Stimulated activated CD8-positive, alpha-beta memory T cell treated with anti-CD3 and anti-CD28 coated beads, Interleukin-7, amount 100 ng/mL, for 4 hours (primary cell): ENCODE data around the gene PARD3.

Source experiments
- DNase-seq, 2 donors: peaks; one replicate each; pipeline ENCODE4 v3.0.0-alpha.2; 2020; ENCODE audit warnings: low read depth in 2 of 2

PARD3 gene

GRCh38 chr10:34690383-34691049 is 124.6 kb downstream of the PARD3 start:
- DNase-seq: no peak

- no peak for DNase-seq
Measured at GRCh38 chr10:34689053-34689452, 126.0 kb downstream of the PARD3 start.

GRCh38 chr10:34687434-34688210 is 127.5 kb downstream of the PARD3 start:
- no peak for DNase-seq

- DNase-seq: no peak
Measured at GRCh38 chr10:34682580-34682979, 132.5 kb downstream of the PARD3 start.

DNA sequence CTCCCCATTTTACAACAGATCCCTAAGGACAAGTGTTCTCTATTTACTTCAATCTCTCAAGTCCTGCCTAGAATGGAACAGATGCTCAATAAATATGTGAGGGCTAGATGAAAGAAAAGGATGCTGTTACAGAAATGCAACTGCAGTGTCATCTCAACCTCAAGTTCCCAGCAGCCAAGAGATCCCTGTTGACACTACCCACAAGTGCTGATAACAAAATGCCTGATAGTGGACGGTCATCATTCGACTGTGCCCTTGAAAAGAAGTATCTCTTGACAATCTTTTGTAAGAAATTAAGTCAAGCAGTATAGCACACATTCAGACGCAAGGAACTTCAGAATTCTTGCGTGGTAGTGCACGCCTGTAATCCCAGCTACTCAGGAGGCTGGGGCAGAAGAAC is 133.2 kb downstream of the PARD3 start:
- no peak for DNase-seq

GRCh38 chr10:34679177-34679576 is 135.9 kb downstream of the PARD3 start:
- no peak for DNase-seq

GRCh38 chr10:34677591-34677990 is 137.5 kb downstream of the PARD3 start:
- no peak for DNase-seq

- DNase-seq: no peak
Measured at GRCh38 chr10:34677132-34677531, 138.0 kb downstream of the PARD3 start.

GRCh38 chr10:34674176-34674575 is 140.9 kb downstream of the PARD3 start:
- DNase-seq: no peak

DNA sequence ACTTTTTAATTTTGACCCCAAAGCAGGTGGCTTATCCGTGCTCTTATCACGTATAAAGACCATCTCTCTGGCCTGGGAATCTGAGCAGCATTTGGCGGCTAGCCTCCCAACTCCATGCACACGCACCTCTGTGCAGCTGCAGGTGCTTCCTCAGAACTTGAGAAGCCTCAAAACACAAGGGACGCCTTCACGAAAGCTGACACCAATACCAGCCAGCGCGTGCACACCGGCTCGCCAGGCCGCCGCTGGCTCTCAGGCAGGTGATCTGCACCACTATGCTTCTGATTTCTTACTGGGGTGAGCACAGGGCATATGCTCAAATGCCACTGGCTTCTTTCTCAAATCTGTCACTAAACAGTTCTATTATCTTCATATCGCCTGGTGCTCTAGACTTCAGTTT is 145.0 kb downstream of the PARD3 start:
- DNase-seq: no peak

GRCh38 chr10:34669079-34669478 is 146.0 kb downstream of the PARD3 start:
- no peak for DNase-seq

DNA sequence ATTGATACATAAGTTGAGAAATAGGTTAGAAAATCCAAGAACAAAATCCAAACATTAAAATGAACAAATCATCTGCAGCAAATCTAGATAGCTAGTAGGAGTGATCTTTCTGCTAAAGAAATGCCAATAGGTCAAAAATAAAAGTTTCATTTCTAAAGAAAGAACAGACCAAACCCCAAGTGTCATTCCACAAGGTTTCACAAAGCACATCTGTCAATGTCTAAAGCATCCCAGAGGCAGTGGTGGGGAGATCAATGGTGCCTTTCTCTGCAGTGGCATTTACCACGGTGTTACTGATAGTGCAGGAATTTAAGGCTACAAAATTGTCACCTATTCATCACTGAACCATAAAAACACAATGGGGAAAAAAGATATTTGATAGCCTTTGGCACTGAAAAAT is 147.9 kb downstream of the PARD3 start:
- no peak for DNase-seq

DNA sequence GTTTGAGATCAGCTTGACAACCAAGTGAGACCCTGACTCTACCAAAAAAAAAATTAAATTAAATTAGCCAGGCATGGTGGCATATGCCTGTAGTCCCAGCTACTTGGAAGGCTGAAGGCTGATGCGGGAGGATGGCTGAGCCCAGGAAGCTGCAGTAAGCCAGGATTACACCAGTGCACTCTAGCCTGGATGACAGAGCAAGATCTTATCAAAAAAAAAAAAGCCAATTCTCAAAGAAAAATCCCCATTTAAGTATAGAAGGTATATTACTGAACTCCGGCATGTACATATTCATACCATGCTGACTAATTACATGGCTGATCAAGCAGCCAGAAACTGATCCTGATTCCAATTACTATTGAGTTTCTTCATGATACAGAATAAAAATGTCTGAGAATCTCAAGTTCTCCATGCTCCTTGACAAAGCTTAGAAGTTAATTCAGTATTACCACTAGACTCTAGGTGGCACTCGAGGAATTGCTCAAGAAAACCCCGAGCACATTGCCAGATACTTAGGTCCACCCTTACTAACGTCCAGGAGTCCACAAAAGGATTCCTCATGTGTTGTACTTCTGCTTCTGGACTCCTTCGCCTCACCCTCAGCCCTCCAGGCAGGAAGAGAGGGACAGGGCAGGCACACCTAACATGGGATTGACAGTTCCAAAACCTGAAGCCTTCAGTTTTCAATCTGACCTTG is 148.9 kb downstream of the PARD3 start:
- DNase-seq: no peak

DNA sequence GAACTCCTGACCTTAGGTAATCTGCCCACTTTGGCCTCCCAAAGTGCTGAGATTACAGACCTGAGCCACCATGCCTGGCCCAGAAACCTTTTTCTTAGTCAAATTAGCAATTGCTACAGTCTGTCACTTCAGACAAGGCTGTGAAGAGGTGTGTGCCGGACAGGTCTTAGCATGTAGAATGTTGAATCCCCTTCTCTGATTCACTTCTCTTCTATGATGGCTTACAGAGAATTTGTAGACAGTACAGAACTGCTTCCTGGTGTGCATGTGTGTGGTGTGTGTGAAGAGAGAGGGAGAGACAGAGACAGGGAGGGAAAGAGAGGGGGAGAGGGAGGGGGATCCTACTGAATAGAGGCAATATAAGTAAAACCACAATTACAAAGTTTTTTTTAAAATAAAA is 150.4 kb downstream of the PARD3 start:
- DNase-seq: no peak

GRCh38 chr10:34661580-34661979 is 153.5 kb downstream of the PARD3 start:
- no peak for DNase-seq

DNA sequence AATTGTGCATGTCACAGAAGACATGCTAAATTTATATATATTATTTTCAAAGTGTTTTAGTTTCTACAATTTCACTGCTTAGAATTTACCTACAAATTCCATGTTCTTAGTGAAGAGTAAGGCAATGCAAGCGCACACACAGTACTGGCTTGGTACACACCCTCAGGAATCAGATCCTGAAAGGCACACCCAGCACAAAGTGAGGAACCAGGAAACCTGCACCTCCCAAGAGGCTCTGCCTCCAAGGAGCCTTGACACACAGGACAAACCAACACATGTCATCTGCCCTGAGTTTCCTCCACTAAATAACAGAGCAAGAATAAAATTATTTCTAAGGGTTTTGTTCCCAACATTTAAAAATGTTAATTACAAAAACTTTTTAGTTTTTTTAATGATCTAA is 156.2 kb downstream of the PARD3 start:
- no peak for DNase-seq

DNA sequence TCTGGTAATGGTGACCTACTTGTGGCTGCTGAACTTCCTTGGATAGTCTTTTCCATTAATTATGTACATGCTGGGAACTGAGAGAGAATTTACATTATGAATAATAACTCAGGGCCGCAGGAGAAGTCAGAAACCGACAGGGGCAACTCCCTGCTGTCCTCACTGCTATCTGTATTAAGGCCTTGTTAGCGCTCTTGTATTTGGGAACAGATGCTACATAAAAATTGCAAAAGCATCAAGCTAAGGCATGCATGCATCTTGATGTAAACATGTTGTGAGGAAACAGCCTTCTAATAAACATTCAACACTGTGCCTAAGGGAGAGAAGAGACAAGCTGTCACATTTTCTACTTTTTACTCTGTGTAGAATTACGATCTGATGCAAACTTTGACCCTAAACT is 158.4 kb downstream of the PARD3 start:
- no peak for DNase-seq

DNA sequence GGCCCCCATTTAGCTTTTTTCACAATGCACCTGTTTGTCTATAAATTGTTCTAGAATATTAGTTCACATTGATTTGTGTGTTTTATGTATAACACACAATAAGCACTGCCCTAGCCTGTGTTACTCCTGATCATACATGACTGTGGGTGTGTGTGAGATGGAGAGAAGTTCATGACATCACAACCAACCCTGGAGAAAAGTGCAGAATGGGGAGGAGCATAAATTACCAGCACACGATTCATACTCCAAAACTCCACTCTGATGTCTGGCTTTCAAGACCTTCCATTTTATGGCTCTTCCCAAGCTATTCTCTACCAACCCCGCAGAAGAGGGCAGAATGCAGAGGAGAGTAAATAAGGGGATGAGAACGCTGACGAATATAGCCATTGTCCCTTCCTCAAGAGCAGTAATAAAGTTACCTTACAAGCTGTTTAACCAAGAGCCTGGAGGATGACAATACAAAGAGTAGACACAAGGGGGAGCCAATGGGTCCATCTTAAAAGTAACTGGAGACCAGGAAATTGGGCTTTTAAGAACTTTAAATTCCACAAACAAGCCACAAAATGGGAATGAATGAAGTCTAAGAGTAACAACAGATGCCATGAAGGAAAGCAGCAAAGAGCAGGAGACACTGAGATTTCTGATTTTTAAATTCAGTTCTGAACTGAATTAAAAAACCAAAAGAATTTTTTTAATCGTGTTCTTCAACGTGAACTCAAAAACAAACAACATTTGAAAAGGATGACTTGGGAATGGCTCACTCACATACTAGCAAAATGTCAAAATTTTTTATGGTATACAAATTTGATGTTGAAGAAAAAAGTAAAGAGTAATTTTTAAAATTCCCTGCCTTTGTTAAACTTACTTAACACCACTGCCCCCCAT is 159.6 kb downstream of the PARD3 start:
- no peak for DNase-seq

DNA sequence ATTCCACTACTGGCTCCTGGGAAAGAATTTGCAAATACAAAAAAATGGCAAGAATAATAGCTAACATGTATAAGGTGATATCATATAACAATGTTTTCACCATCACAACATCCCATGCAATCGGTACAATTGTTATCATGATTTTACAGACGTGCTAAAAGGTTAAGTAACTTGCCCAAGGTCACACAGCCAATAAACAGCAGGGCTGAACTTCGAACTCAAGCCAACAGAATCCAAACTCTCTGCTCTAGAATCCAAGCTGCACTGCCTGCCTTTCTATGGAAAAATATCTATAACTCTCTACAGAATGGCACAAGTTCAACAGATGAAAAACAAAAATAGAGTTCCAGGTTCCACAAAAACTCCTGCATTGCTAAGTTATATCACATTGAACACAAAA is 160.9 kb downstream of the PARD3 start:
- no peak for DNase-seq

DNA sequence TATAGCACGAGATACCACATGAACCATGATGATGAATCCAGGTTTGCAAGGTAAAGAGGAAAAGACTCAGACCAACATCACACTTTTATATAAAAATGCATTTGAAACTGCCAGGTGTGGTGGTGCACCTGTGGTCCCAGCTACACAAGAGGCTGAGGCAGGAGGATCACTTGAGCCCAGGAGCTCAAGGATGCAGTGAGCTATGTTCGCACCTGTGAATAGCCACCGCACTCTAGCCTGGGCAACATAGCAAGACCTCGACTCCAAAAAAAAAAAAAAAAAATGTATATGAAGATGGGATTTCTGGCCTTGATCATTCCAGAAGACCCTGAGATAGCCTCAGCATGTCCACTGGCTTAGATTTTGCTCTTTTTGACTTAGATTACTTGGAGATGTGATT is 161.6 kb downstream of the PARD3 start:
- no peak for DNase-seq

GRCh38 chr10:34651416-34652195 is 163.5 kb downstream of the PARD3 start:
- DNase-seq: no peak
